ENCODE data around the gene POLR1D.

POLR1D gene

DNA sequence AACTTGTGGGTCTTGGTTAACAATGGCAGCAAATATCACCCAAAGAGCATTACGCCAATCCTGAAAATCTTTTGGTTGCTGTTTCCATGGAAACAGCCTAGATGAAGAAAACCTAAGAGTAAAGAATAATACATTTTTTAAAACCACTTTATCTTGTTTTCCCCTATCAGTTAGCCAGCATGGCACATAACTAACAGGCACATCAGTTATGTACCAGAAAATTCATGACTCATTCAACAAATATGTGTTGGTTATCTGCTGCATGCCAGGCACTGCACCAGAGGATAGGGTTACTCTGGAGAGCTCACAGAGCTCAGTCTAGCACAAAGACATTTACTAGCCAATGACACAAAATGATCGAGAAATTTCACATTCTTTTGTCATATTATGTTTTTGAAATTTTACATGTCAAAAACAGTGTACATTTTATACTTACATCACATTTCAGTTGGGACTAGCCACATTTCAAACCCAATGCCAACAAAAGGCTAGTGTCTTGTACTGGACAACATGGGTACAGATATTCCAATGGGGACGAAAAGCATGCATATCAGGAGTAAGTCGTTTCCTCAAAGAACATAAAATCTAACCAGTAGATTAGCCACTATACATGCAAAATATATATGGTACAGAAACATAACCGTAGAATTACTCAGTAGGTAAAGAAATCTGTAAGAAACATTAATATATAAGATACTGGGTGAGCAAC lies 21.7 kb upstream of the POLR1D start:
- no peak overlapping the region for H3K4me3 ChIP-seq (ENCODE audit: control insufficient read depth, low read depth, low read length)
- TF ChIP-seq, protein P1, sequence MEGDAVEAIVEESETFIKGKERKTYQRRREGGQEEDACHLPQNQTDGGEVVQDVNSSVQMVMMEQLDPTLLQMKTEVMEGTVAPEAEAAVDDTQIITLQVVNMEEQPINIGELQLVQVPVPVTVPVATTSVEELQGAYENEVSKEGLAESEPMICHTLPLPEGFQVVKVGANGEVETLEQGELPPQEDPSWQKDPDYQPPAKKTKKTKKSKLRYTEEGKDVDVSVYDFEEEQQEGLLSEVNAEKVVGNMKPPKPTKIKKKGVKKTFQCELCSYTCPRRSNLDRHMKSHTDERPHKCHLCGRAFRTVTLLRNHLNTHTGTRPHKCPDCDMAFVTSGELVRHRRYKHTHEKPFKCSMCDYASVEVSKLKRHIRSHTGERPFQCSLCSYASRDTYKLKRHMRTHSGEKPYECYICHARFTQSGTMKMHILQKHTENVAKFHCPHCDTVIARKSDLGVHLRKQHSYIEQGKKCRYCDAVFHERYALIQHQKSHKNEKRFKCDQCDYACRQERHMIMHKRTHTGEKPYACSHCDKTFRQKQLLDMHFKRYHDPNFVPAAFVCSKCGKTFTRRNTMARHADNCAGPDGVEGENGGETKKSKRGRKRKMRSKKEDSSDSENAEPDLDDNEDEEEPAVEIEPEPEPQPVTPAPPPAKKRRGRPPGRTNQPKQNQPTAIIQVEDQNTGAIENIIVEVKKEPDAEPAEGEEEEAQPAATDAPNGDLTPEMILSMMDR (IDR thresholded peaks at IDR 0.05; ENCODE audit: control insufficient read depth, insufficient read depth, low read depth, low read length, missing control alignments): no peak
- peak; percentile 61 for DNase-seq (ENCODE audit: low read depth)

DNA sequence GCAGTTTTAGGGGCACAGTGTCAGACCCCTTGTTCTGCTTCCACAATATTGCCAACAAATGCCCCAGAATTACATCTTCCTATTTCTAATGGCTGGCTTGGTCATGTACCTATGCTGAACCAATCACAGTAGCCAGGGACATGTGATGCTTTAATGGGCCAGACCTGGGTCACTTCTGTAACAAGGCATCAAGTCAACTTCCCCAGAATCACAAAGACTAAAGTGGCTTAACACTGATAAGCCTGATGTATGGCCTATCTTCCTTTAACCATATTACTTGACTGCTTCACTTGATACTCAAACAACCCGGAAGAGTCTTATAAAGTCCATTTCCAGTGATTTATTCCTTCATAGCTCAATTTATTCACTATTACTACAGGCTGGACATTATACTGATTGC lies 21.0 kb upstream of the POLR1D start:
- no peak for DNase-seq (ENCODE audit: low read depth)
- TF ChIP-seq, protein P1 (IDR thresholded peaks at IDR 0.05; ENCODE audit: control insufficient read depth, insufficient read depth, low read depth, low read length, missing control alignments): no peak
- no peak overlapping the region for H3K4me3 ChIP-seq (ENCODE audit: control insufficient read depth, low read depth, low read length)

DNA sequence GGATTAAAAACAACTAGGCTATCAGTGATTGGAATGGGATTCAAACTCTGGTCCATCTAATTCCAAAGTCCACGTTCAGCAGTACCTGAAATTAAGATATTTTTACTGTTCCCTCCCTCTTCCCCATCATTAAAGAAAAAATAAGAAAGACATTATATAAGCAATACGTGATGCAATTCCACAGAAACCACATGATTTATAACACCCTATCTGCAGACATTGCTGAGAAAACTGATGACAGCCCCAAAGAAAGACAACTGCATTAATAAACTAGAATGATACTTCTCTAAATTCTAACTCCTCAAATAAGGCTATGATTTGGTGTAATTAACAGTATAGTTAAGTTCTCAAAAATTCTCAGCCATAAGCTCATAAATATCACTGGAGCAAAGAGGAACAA lies 20.5 kb upstream of the POLR1D start:
- no peak overlapping the region for H3K4me3 ChIP-seq (ENCODE audit: control insufficient read depth, low read depth, low read length)
- TF ChIP-seq, protein P1 (IDR thresholded peaks at IDR 0.05; ENCODE audit: control insufficient read depth, insufficient read depth, low read depth, low read length, missing control alignments): no peak
- no peak for DNase-seq (ENCODE audit: low read depth)

DNA sequence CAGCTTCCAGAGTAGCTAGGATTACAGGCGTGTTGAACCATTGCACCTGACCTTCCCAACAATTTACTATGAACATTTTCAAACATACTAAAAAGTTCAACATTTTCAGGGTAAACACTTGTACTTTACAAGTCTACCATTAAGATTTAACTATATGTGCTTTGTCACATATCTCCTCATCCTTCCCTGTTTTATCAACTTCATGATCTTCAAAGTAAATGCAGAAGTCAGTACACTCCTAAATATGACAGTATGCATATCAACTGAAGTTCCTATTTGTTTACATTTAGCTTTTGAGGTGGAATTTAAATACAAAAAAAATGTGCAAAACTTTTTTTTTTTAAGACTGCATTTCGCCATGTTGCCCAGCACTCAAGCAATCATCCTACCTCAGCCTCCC lies 19.9 kb upstream of the POLR1D start:
- no peak for DNase-seq (ENCODE audit: low read depth)
- TF ChIP-seq, protein P1 (IDR thresholded peaks at IDR 0.05; ENCODE audit: control insufficient read depth, insufficient read depth, low read depth, low read length, missing control alignments): no peak
- no peak overlapping the region for H3K4me3 ChIP-seq (ENCODE audit: control insufficient read depth, low read depth, low read length)

DNA sequence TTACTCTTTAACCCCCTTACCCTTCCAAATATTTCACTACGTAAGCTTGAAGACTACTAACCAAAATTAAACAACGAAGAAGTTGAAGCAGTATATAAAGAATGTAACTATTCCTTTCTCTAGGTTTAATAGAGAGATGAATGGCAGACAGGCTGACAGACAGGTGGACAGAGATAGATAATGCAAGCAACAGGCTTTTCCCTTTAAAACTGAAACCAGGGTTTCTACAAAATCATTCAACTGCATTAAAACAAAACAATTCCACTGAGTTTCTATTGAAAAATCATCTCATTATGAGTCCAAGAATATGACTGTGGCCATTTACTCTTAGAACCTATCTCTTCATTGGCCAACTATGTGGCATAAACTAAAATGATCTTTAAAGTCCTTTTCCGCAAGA lies 16.6 kb upstream of the POLR1D start:
- no peak overlapping the region for H3K4me3 ChIP-seq (ENCODE audit: control insufficient read depth, low read depth, low read length)
- TF ChIP-seq, protein P1 (IDR thresholded peaks at IDR 0.05; ENCODE audit: control insufficient read depth, insufficient read depth, low read depth, low read length, missing control alignments): no peak
- no peak for DNase-seq (ENCODE audit: low read depth)

DNA sequence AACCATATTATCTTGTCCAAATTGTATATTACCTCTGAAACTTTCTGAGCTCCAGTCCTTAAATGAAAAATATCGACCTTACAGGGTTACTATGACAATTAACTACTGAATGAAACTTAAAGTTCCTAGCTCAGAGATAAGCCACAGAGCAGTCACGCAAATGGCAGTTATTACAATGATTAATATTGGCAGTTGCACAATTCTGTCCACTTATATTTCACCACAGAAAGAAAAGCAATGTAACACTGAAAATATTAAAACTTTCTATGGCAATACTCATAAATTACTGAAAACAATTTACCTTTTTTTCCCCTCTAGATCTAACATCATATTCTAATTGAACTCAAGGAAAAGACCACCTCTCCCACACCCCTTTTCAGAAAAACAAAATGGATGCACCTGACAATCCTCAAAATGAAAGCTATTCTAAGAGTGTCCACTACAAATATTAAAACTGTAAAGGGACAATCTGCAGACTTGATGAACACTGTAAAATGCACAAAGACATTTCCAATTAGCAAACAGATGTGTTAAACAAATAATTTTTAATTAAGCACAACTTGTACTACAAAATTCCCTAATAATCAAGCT lies 16.0 kb upstream of the POLR1D start:
- no peak overlapping the region for H3K4me3 ChIP-seq (ENCODE audit: control insufficient read depth, low read depth, low read length)
- TF ChIP-seq, protein P1 (IDR thresholded peaks at IDR 0.05; ENCODE audit: control insufficient read depth, insufficient read depth, low read depth, low read length, missing control alignments): no peak
- DNase-seq (ENCODE audit: low read depth): no peak
